GM21367 (cell line): Measurements from ENCODE around the gene CSHL1.
"Not testable (repeated sequence)": the region's sequence is repeated elsewhere in the genome, so short reads cannot be mapped to it uniquely, and the experiment has no call there.

Source experiments
- ATAC-seq: cut with Tn5 transposase; IDR thresholded peaks from one replicate; pipeline ENCODE4 v1.9.1; 2021; ENCODE audit not compliant: unreplicated experiment

The CSHL1 gene

GRCh38 chr17:63941162-63941561, 30.1 kb upstream of the CSHL1 start:
- no peak for ATAC-seq

GRCh38 chr17:63940584-63940983, 29.5 kb upstream of the CSHL1 start:
- no peak for ATAC-seq

- ATAC-seq, result no peak
Measured at GRCh38 chr17:63939884-63940283, 28.8 kb upstream of the CSHL1 start.

- no peak for ATAC-seq
Measured at GRCh38 chr17:63939401-63939800, 28.3 kb upstream of the CSHL1 start.

GRCh38 chr17:63937920-63938319, 26.9 kb upstream of the CSHL1 start:
- no peak for ATAC-seq

- no peak for ATAC-seq
Measured at GRCh38 chr17:63937319-63937718, 26.3 kb upstream of the CSHL1 start.

- ATAC-seq, result no peak
Measured at GRCh38 chr17:63934183-63935112, 23.4 kb upstream of the CSHL1 start.

- ATAC-seq, result no peak
Measured at GRCh38 chr17:63933598-63933997, 22.5 kb upstream of the CSHL1 start.

- peak; percentile 4 for ATAC-seq
Measured at GRCh38 chr17:63932721-63933120, 21.7 kb upstream of the CSHL1 start.

- ATAC-seq, result peak; percentile 49
Measured at GRCh38 chr17:63931981-63932561, 21.0 kb upstream of the CSHL1 start, which contains the start of gene CD79B. TSS of gene CD79B (minus strand) at chr17:63932331. CDS start at chr17:63932261, 70 bp downstream.

- no peak for ATAC-seq
Measured at GRCh38 chr17:63930951-63931575, 20.0 kb upstream of the CSHL1 start.

GRCh38 chr17:63929860-63930766, 19.1 kb upstream of the CSHL1 start:
- ATAC-seq, result no peak

- no peak for ATAC-seq
Measured at GRCh38 chr17:63928966-63929695, 18.1 kb upstream of the CSHL1 start.

- no peak for ATAC-seq
Measured at GRCh38 chr17:63928172-63928666, 17.2 kb upstream of the CSHL1 start.

GRCh38 chr17:63927464-63928171, 16.6 kb upstream of the CSHL1 start:
- no peak for ATAC-seq

- no peak for ATAC-seq
Measured at GRCh38 chr17:63926164-63926563, 15.1 kb upstream of the CSHL1 start.

- no peak for ATAC-seq
Measured at GRCh38 chr17:63925615-63926014, 14.6 kb upstream of the CSHL1 start.

- ATAC-seq, result peak; percentile 47
Measured at GRCh38 chr17:63922402-63922801, 11.3 kb upstream of the CSHL1 start.

GRCh38 chr17:63920779-63921178, 9.7 kb upstream of the CSHL1 start:
- ATAC-seq, result not testable (repeated sequence)
